B cell (primary cell): Measurements from ENCODE around the gene SRPK1.

Source experiments
- EZH2 ChIP-seq: IDR thresholded peaks from 2 replicates; pipeline ENCODE4 v1.6.1; 2012; ENCODE audit warnings: borderline replicate concordance, low read depth, mild to moderate bottlenecking, moderate library complexity, low read length; ENCODE audit not compliant: insufficient read depth, poor library complexity, severe bottlenecking
- TF ChIP-seq, protein P1 (sequence below): fragments of 200-600 bp; IDR thresholded peaks from one replicate; pipeline ENCODE4 v1.8.0; 2022; ENCODE audit warnings: antibody characterized with exemption, mild to moderate bottlenecking

- no peak for TF ChIP-seq EZH2
- TF ChIP-seq, protein P1, sequence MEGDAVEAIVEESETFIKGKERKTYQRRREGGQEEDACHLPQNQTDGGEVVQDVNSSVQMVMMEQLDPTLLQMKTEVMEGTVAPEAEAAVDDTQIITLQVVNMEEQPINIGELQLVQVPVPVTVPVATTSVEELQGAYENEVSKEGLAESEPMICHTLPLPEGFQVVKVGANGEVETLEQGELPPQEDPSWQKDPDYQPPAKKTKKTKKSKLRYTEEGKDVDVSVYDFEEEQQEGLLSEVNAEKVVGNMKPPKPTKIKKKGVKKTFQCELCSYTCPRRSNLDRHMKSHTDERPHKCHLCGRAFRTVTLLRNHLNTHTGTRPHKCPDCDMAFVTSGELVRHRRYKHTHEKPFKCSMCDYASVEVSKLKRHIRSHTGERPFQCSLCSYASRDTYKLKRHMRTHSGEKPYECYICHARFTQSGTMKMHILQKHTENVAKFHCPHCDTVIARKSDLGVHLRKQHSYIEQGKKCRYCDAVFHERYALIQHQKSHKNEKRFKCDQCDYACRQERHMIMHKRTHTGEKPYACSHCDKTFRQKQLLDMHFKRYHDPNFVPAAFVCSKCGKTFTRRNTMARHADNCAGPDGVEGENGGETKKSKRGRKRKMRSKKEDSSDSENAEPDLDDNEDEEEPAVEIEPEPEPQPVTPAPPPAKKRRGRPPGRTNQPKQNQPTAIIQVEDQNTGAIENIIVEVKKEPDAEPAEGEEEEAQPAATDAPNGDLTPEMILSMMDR, result no peak
These were observed 124.7 kb downstream of the SRPK1 start for GRCh38 chr6:35796236-35796635.
